ENCODE measurements around the gene TLE3. TPM values are rescaled to one million over a fixed set of nuclear protein-coding genes. Genes with fewer than 3 reads are reported as not detected.
A peak's percentile ranks its signal among the peaks of the same experiment; 100 is the strongest.

TLE3 gene
- total and polyA plus RNA-seq, 2 experiments from 2014 or later, result 21.2 to 45.9 TPM

DNA sequence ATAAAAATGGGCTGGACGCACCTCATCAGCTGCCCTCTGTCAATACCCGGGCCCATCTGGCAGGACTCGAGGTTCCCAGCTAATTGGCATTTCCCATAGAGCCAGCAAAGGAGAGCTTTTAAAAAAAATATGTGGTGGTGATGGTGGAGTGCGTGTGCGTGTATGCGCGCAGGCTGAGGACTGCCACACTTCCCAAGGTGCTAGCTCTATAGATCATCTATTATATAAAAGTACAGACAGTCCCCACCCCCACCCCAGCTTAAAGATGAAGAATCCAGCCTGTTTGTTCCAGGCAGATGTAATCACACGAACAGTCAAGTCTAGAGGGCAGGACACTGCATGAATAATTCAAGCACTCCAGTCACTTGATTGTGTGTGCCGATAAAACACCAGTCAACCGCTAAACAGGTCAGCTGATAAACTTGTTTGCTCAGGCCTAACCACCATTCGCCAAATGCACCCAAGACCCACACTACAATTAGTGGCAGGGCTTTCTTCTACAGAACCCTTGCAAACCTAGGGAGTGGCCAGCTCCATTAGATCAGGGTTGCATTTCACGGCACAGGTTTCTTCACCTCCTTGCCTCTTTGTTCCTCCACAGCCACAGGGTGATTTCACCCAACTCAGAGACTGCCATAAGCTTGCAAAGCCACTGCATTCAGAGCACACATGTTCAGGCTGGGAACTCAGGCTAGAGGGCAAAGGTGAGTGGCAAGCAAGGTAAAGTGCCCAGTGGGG, 5.8 kb downstream of the TLE3 start:
- H3K4me1 ChIP-seq (ENCODE audit: insufficient read depth), result peaks cover 70% of the 10 kb centered on the region
- H3K4me3 ChIP-seq, result no peak overlapping the region
- peaks cover 90% of the 10 kb centered on the region for H3K79me2 ChIP-seq
- H3K4me2 ChIP-seq, result peak overlapping the region; percentile 87
- H3K27me3 ChIP-seq, result no peaks in the 10 kb centered on the region
- H2AFZ ChIP-seq, result no peak overlapping the region
- DNase-seq (ENCODE audit: low spot score), result peak; percentile 51
- H3K9me3 ChIP-seq (ENCODE audit: low read depth), result no peaks in the 10 kb centered on the region
- peak overlapping the region; percentile 91 for H3K27ac ChIP-seq
- H3K36me3 ChIP-seq (replicated peaks; ENCODE audit: insufficient read depth, low read depth), result no peaks in the 10 kb centered on the region
- 42% methylated on average over 12 of the region's 12 CpGs for WGBS (ENCODE audit: low lambda C conversion rate, missing lambda C conversion rate)
- TF ChIP-seq EZH2 (IDR thresholded peaks at IDR 0.05; ENCODE audit: borderline replicate concordance) (no peak), EZH2phosphoT487 (IDR thresholded peaks at IDR 0.05; ENCODE audit: low read depth, severe bottlenecking, unreplicated experiment) (no peak)
- TF ChIP-seq, protein P1, sequence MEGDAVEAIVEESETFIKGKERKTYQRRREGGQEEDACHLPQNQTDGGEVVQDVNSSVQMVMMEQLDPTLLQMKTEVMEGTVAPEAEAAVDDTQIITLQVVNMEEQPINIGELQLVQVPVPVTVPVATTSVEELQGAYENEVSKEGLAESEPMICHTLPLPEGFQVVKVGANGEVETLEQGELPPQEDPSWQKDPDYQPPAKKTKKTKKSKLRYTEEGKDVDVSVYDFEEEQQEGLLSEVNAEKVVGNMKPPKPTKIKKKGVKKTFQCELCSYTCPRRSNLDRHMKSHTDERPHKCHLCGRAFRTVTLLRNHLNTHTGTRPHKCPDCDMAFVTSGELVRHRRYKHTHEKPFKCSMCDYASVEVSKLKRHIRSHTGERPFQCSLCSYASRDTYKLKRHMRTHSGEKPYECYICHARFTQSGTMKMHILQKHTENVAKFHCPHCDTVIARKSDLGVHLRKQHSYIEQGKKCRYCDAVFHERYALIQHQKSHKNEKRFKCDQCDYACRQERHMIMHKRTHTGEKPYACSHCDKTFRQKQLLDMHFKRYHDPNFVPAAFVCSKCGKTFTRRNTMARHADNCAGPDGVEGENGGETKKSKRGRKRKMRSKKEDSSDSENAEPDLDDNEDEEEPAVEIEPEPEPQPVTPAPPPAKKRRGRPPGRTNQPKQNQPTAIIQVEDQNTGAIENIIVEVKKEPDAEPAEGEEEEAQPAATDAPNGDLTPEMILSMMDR (IDR thresholded peaks at IDR 0.05; ENCODE audit: poor library complexity), result no peak
- no peaks in the 10 kb centered on the region for H3K9me2 ChIP-seq (replicated peaks; ENCODE audit: insufficient read depth)
- H4K20me1 ChIP-seq (ENCODE audit: insufficient read depth, poor library complexity, severe bottlenecking), result peaks cover 51% of the 10 kb centered on the region

DNA sequence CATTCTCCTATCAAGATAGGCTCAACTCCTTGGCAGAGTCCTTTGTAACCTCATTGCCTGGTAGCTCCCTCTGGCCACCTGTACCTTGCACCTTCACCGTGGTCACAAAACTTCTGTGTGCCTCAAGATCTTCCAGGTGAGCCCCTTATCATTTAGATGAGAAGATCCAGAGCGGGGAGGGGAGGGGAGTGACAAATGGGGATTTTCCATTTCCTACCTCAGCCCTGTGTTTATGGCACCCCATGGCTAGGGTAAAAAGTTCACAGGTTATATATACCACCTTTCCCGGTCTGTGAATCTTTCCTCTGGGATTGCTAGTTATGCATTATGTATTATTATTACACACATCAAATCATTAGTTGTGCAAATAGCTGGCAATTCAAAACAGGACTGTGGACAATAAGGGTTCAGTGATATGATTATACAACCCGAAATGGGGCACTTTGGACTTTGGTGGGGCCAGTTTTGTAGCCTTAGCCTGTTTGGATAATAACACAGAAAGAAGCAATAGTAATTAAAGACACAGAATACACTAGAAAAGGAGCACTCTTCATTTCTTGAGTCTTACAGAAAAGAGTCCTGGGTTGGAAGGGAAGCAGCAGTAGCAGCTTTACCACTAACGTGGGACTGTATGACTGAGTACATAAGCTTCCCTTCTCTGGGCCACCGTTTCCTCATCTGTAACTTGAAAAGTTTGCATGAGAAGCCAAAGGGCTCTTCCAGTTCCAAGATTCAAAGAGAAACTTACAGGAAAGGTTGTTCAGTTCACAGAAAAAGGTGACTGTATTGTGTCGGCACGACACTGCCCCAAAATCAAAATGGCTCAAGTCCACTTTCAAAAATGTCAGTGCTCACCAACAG, 7.1 kb downstream of the TLE3 start:
- H3K4me3 ChIP-seq, result no peak overlapping the region
- H3K27me3 ChIP-seq, result no peaks in the 10 kb centered on the region
- H3K4me2 ChIP-seq, result peak overlapping the region; percentile 87
- no peaks in the 10 kb centered on the region for H3K36me3 ChIP-seq (replicated peaks; ENCODE audit: insufficient read depth, low read depth)
- DNase-seq (ENCODE audit: low spot score), result peak; percentile 63
- TF ChIP-seq, protein P1 (IDR thresholded peaks at IDR 0.05; ENCODE audit: poor library complexity), result no peak
- TF ChIP-seq EZH2 (IDR thresholded peaks at IDR 0.05; ENCODE audit: borderline replicate concordance) (no peak), EZH2phosphoT487 (IDR thresholded peaks at IDR 0.05; ENCODE audit: low read depth, severe bottlenecking, unreplicated experiment) (no peak)
- peaks cover 64% of the 10 kb centered on the region for H4K20me1 ChIP-seq (ENCODE audit: insufficient read depth, poor library complexity, severe bottlenecking)
- 68% methylated on average over 8 of the region's 8 CpGs for WGBS (ENCODE audit: low lambda C conversion rate, missing lambda C conversion rate)
- H3K4me1 ChIP-seq (ENCODE audit: insufficient read depth), result peaks cover 70% of the 10 kb centered on the region
- peaks cover 90% of the 10 kb centered on the region for H3K79me2 ChIP-seq
- no peaks in the 10 kb centered on the region for H3K9me3 ChIP-seq (ENCODE audit: low read depth)
- H3K27ac ChIP-seq, result peak overlapping the region; percentile 76
- no peak overlapping the region for H2AFZ ChIP-seq
- H3K9me2 ChIP-seq (replicated peaks; ENCODE audit: insufficient read depth), result no peaks in the 10 kb centered on the region

DNA sequence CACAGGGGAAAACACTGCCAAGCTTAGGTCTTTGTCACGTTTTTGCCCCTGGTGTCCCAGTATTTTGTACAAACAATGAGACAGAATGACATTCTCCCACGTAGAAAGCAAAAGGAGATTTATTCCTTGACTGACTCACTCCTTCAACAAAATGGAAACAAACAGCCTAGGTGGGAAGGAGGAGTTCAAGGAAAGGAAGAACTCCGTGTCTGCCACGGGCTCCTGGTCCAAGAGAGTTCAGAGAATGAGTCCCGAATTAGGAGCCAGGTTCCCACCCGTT, 8.1 kb downstream of the TLE3 start:
- H3K9me3 ChIP-seq (ENCODE audit: low read depth), result no peaks in the 10 kb centered on the region
- 56% methylated on average over 6 of the region's 6 CpGs for WGBS (ENCODE audit: low lambda C conversion rate, missing lambda C conversion rate)
- H2AFZ ChIP-seq, result no peak overlapping the region
- DNase-seq (ENCODE audit: low spot score), result peak; percentile 15
- no peaks in the 10 kb centered on the region for H3K36me3 ChIP-seq (replicated peaks; ENCODE audit: insufficient read depth, low read depth)
- peaks cover 66% of the 10 kb centered on the region for H4K20me1 ChIP-seq (ENCODE audit: insufficient read depth, poor library complexity, severe bottlenecking)
- peaks cover 90% of the 10 kb centered on the region for H3K79me2 ChIP-seq
- peaks cover 66% of the 10 kb centered on the region for H3K4me1 ChIP-seq (ENCODE audit: insufficient read depth)
- TF ChIP-seq EZH2phosphoT487 (IDR thresholded peaks at IDR 0.05; ENCODE audit: low read depth, severe bottlenecking, unreplicated experiment) (no peak), EZH2 (IDR thresholded peaks at IDR 0.05; ENCODE audit: borderline replicate concordance) (no peak)
- TF ChIP-seq, protein P1 (IDR thresholded peaks at IDR 0.05; ENCODE audit: poor library complexity), result no peak
- H3K4me2 ChIP-seq, result peak overlapping the region; percentile 64
- peak overlapping the region; percentile 76 for H3K27ac ChIP-seq
- no peak overlapping the region for H3K4me3 ChIP-seq
- no peaks in the 10 kb centered on the region for H3K27me3 ChIP-seq
- no peaks in the 10 kb centered on the region for H3K9me2 ChIP-seq (replicated peaks; ENCODE audit: insufficient read depth)

Data from hepatocyte (in vitro differentiated cells).